H7 (cell line): ENCODE data around the gene PTRH1. TPM values are rescaled to one million over a fixed set of nuclear protein-coding genes. Genes with fewer than 3 reads are reported as not detected.
A peak's percentile ranks its signal among the peaks of the same experiment; 100 is the strongest.

ENCODE experiments used
- DNase-seq: peaks from one replicate; pipeline ENCODE4 v3.0.0; 2012
- H3K27me3 ChIP-seq: 2 replicates; pipeline ENCODE4 v1.6.0; 2011; ENCODE audit warnings: mild to moderate bottlenecking, low read length; ENCODE audit not compliant: control insufficient read depth, insufficient read depth
- H3K36me3 ChIP-seq: replicated peaks from 2 replicates; pipeline ENCODE4 v1.5.1; 2011; ENCODE audit warnings: low read length; ENCODE audit not compliant: control insufficient read depth, insufficient read depth
- H3K4me3 ChIP-seq: 2 replicates; pipeline ENCODE4 v1.5.1; 2011; ENCODE audit warnings: low read depth, mild to moderate bottlenecking, control low read depth, low read length, moderate library complexity; ENCODE audit not compliant: insufficient read depth
- total RNA-seq: library from RNA; depleted of rRNA; stranded (reverse); fragments of >200 nt; shearing (Covaris generic); gene quantifications from 2 replicates; pipeline ENCODE4 v1.2.3, GENCODE V29; 2014

The PTRH1 gene
- total RNA-seq, 1 experiment from 2014 or later: 21.2 TPM

GRCh38 chr9:127717766-127718165, 2.3 kb upstream of the PTRH1 start:
- no peak overlapping the region for H3K4me3 ChIP-seq

GRCh38 chr9:127716412-127716811, 949 bp upstream of the PTRH1 start:
- peaks cover 8% of the 10 kb centered on the region; the same call in 1 of the 2 replicates for H3K27me3 ChIP-seq
- DNase-seq: no peak
- no peaks in the 10 kb centered on the region for H3K36me3 ChIP-seq
- H3K4me3 ChIP-seq: no peak overlapping the region

More at GRCh38 chr9:127717766-127718165, 2.3 kb upstream of the PTRH1 start:
- no peaks in the 10 kb centered on the region for H3K36me3 ChIP-seq
- H3K27me3 ChIP-seq: peaks cover 8% of the 10 kb centered on the region; the same call in 1 of the 2 replicates
- no peak for DNase-seq

- Histone ChIP-seq H3K36me3 (no peaks in the 10 kb centered on the region), H3K27me3 (peaks cover 8% of the 10 kb centered on the region; the same call in 1 of the 2 replicates), H3K4me3 (peak overlapping the region; percentile 75)
- DNase-seq: peak; percentile 81
Observed at GRCh38 chr9:127714951-127715469, 453 bp downstream of the PTRH1 start.

GRCh38 chr9:127714020-127714750, 1.3 kb downstream of the PTRH1 start:
- peak; percentile 63 for DNase-seq
- H3K27me3 ChIP-seq: peaks cover 8% of the 10 kb centered on the region; the same call in 1 of the 2 replicates
- peak overlapping the region; percentile 25; the same call in 1 of the 2 replicates for H3K4me3 ChIP-seq
- no peaks in the 10 kb centered on the region for H3K36me3 ChIP-seq

- no peak overlapping the region for H3K4me3 ChIP-seq
- peaks cover 8% of the 10 kb centered on the region; the same call in 1 of the 2 replicates for H3K27me3 ChIP-seq
Observed at GRCh38 chr9:127712867-127713266, 2.6 kb downstream of the PTRH1 start.

GRCh38 chr9:127712371-127712770, 3.1 kb downstream of the PTRH1 start:
- Histone ChIP-seq H3K4me3 (no peak overlapping the region), H3K27me3 (peaks cover 8% of the 10 kb centered on the region; the same call in 1 of the 2 replicates), H3K36me3 (no peaks in the 10 kb centered on the region)
- no peak for DNase-seq

More at GRCh38 chr9:127712867-127713266, 2.6 kb downstream of the PTRH1 start:
- H3K36me3 ChIP-seq: no peaks in the 10 kb centered on the region
- DNase-seq: no peak

- Histone ChIP-seq H3K4me3 (no peak overlapping the region), H3K27me3 (peaks cover 8% of the 10 kb centered on the region; the same call in 1 of the 2 replicates), H3K36me3 (no peaks in the 10 kb centered on the region)
- peak; percentile 93 for DNase-seq
Observed at GRCh38 chr9:127711831-127712274, 3.6 kb downstream of the PTRH1 start.

- Histone ChIP-seq H3K36me3 (no peaks in the 10 kb centered on the region), H3K4me3 (no peak overlapping the region), H3K27me3 (peaks cover 8% of the 10 kb centered on the region; the same call in 1 of the 2 replicates)
- DNase-seq: peak; percentile 58
Observed at GRCh38 chr9:127711226-127711701, 4.2 kb downstream of the PTRH1 start.

- no peak for DNase-seq
- H3K36me3 ChIP-seq: no peaks in the 10 kb centered on the region
- no peak overlapping the region for H3K4me3 ChIP-seq
- peaks cover 8% of the 10 kb centered on the region; the same call in 1 of the 2 replicates for H3K27me3 ChIP-seq
Observed at GRCh38 chr9:127710204-127710783, 5.2 kb downstream of the PTRH1 start.

- H3K4me3 ChIP-seq: no peak overlapping the region
- H3K36me3 ChIP-seq: no peaks in the 10 kb centered on the region
- DNase-seq: no peak
- H3K27me3 ChIP-seq: no peaks in the 10 kb centered on the region
Observed at GRCh38 chr9:127708952-127709587, 6.4 kb downstream of the PTRH1 start.

GRCh38 chr9:127707766-127708165, 7.7 kb downstream of the PTRH1 start:
- peak; percentile 76 for DNase-seq
- Histone ChIP-seq H3K36me3 (no peaks in the 10 kb centered on the region), H3K4me3 (no peak overlapping the region), H3K27me3 (no peaks in the 10 kb centered on the region)

- H3K36me3 ChIP-seq: no peaks in the 10 kb centered on the region
- DNase-seq: peak; percentile 92
- no peaks in the 10 kb centered on the region for H3K27me3 ChIP-seq
- no peak within 1 kb of the TSS for H3K4me3 ChIP-seq
Observed at GRCh38 chr9:127706836-127707241, 8.6 kb downstream of the PTRH1 start, which contains the start of gene CFAP157. Gene CFAP157, plus strand, starts transcription at chr9:127706988. Its CDS starts 44 bp downstream, at chr9:127707032.

- Histone ChIP-seq H3K4me3 (no peak overlapping the region), H3K36me3 (no peaks in the 10 kb centered on the region), H3K27me3 (no peaks in the 10 kb centered on the region)
- peak; percentile 56 for DNase-seq
Observed at GRCh38 chr9:127705577-127706379, 9.7 kb downstream of the PTRH1 start.
